Bronchial epithelial cell (primary cell): ENCODE data around the gene SLC25A36. TPM values are rescaled to one million over a fixed set of nuclear protein-coding genes. Genes with fewer than 3 reads are reported as not detected.
A peak's percentile ranks its signal among the peaks of the same experiment; 100 is the strongest.
"Not testable (repeated sequence)": the region's sequence is repeated elsewhere in the genome, so short reads cannot be mapped to it uniquely, and the experiment has no call there.

Experiments
- DNase-seq: peaks from one replicate; pipeline ENCODE4 v3.0.0-alpha.2; 2010; ENCODE audit warnings: low read depth
- FAIRE-seq: peaks from 2 replicates; lab custom pipeline; 2011; peaks lifted over from hg19 to GRCh38; lab: Jason Lieb, UNC
- H3K27me3 ChIP-seq: 2 replicates; pipeline ENCODE4 v1.5.1; 2011; ENCODE audit warnings: low read length; ENCODE audit not compliant: control insufficient read depth, insufficient read depth
- H3K36me3 ChIP-seq: 2 replicates; pipeline ENCODE4 v1.5.1; 2011; ENCODE audit warnings: low read length; ENCODE audit not compliant: control insufficient read depth, insufficient read depth
- H3K4me3 ChIP-seq: 2 replicates; pipeline ENCODE4 v1.5.1; 2011; ENCODE audit warnings: mild to moderate bottlenecking, low read depth, low read length, control low read depth
- total RNA-seq: library from RNA; depleted of rRNA; stranded (reverse); fragments of >200 nt; gene quantifications from 2 replicates; pipeline ENCODE4 v1.2.1, GENCODE V29; 2014
- TF ChIP-seq, protein P1 (sequence below): IDR thresholded peaks from 2 replicates; pipeline ENCODE4 v1.5.1; 2011; ENCODE audit warnings: mild to moderate bottlenecking, moderate library complexity, low read length, control low read depth, inconsistent platforms; ENCODE audit not compliant: insufficient read depth, severe bottlenecking

Gene SLC25A36
- total RNA-seq, 1 donor from 2014 or later = 166 TPM

DNA sequence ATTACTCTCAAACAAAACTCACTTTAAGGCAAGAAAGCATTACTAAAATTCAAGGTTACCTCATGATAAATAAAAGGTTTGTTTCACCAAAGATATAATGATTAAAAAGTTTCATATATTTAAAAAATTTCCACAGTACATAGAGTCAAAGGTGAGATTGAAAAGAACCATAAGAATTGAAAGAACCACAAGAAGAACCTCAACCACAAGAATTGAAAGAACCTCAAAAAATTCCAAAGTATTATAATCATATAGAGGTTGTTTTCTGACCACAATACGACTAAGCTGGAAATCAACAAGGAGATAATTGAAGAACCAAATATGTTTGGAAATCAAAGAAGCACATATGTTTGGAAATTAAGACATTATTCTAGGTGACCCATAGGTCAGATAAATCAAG lies 52.7 kb downstream of the SLC25A36 start:
- Histone ChIP-seq H3K4me3 (no peak overlapping the region), H3K27me3 (peaks cover 3% of the 10 kb centered on the region), H3K36me3 (no peaks in the 10 kb centered on the region)
- FAIRE-seq (no peak), DNase-seq (no peak)
- TF ChIP-seq, protein P1, sequence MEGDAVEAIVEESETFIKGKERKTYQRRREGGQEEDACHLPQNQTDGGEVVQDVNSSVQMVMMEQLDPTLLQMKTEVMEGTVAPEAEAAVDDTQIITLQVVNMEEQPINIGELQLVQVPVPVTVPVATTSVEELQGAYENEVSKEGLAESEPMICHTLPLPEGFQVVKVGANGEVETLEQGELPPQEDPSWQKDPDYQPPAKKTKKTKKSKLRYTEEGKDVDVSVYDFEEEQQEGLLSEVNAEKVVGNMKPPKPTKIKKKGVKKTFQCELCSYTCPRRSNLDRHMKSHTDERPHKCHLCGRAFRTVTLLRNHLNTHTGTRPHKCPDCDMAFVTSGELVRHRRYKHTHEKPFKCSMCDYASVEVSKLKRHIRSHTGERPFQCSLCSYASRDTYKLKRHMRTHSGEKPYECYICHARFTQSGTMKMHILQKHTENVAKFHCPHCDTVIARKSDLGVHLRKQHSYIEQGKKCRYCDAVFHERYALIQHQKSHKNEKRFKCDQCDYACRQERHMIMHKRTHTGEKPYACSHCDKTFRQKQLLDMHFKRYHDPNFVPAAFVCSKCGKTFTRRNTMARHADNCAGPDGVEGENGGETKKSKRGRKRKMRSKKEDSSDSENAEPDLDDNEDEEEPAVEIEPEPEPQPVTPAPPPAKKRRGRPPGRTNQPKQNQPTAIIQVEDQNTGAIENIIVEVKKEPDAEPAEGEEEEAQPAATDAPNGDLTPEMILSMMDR = no peak

DNA sequence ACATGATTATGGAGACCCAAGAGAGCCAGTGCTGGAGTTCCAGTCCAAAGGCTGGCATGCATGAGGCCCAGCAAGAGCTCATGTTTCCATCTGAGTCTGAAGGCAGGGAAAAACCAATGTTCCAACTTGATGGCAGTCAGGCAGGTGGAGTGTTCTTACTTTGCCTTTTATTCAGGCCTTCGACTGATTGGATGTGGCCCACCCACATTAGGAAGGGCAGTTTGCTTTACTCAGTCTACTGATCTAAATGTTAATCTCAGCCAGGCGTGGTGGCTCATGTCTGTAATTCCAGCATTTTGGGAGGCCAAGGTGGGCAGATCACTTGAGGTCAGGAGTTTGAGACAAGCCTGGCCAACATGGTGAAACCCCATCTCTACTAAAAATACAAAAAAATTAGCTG lies 53.2 kb downstream of the SLC25A36 start:
- DNase-seq, H3K4me3 ChIP-seq, FAIRE-seq, H3K27me3 ChIP-seq, H3K36me3 ChIP-seq: not testable (repeated sequence)

DNA sequence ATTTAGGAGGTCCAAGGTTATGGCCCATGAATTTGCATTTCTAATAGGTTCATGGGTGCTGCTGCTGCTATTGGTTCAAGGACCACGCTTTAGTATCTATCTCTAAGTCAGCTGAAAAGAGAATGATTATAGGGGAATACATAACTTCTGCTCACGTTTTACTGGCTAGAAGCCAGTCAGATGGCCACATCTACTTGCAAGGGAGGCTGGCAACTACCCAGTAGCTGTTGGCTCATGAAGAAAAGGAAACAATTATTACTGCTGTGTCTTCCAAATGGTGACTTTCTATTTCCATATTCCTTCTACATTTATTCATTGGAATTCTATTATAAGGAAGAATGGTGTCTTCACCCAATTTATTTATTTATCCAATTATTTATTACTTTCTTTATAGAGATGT lies 54.2 kb downstream of the SLC25A36 start:
- Histone ChIP-seq H3K4me3 (no peak overlapping the region), H3K36me3 (no peaks in the 10 kb centered on the region), H3K27me3 (peaks cover 3% of the 10 kb centered on the region)
- no peak for DNase-seq
- no peak for FAIRE-seq
- TF ChIP-seq, protein P1 = no peak

DNA sequence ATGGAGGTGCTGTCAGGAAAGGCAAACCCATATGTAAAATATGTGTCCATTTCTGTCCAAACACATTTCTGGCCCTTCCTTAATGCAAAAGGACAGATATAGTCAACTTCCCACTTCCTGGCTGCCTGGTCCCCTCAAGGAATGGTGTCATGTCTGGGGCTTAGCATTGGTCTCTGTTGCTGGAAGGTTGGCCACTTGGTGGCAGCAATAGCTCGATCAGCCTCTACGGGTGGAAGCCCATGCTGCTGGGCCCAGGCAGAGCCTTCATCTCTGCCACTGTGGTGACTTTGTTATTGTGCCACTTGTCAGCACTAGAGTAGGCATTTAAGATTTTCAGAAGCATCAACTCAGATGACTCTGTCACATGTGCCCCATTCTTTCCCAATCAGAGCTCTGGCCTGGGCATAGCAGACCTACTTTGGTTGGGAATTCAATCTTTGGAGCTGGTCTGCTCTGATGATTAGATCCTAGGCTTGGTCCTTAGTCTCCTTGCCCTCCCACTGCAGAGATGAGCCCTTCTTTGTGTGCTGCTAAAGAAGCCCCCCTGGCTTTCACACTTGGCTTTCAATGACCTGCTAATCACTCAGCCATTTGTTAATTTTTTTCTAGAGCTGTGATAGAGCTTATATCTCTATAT lies 58.5 kb downstream of the SLC25A36 start:
- TF ChIP-seq, protein P1 = peak; percentile 87
- no peaks in the 10 kb centered on the region for H3K36me3 ChIP-seq
- FAIRE-seq (peak; percentile 70), DNase-seq (peak; percentile 53)
- peaks cover 3% of the 10 kb centered on the region for H3K27me3 ChIP-seq
- H3K4me3 ChIP-seq = no peak overlapping the region

DNA sequence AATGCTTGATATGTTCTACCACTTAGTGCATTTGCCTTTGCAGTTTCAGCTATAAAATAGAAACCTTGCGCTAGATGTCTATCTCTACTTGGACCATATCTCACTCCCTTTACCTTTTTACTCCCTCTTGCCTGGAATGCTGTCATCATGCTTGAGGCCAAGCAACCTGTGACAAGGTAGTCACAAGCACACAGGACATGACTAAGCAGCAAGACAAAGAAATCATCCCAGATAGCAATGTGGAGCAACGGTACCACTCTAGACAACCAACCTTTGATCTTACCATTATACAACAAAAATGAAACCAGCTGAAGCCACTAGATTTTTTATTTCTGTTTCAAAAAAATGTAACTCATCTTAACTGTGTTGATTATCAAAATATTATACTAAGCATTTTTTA lies 59.0 kb downstream of the SLC25A36 start:
- Histone ChIP-seq H3K36me3 (no peaks in the 10 kb centered on the region), H3K27me3 (peaks cover 3% of the 10 kb centered on the region), H3K4me3 (no peak overlapping the region)
- DNase-seq (peak; percentile 43), FAIRE-seq (no peak)
- TF ChIP-seq, protein P1 = no peak

DNA sequence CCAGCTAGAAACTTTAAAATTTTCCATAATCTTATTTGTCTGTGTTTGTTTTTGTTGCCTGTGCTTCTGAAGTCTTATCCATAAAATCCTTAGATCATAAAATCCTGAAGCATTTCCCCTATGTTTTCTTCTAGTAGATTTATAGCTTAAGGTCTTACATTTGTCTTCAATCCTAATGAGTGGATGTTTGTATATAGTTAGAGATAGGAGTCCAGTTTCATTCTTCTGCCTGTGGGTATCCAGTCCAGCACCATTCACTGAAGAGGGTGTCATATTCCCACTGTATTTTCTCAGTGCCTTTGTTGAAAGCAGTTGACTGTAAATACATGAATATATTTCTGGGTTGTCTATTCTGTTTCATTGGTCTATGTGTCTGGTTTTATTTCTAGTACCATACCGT lies 64.7 kb downstream of the SLC25A36 start:
- no peak overlapping the region for H3K4me3 ChIP-seq
- no peak for DNase-seq
- TF ChIP-seq, protein P1 = no peak
- no peaks in the 10 kb centered on the region for H3K27me3 ChIP-seq
- no peaks in the 10 kb centered on the region for H3K36me3 ChIP-seq
- FAIRE-seq = no peak
